ENCODE measurements around the gene LTF.
"Not testable (repeated sequence)": the region's sequence is repeated elsewhere in the genome, so short reads cannot be mapped to it uniquely, and the experiment has no call there.

The LTF gene

GRCh38 chr3:46464326-46465195, at the start of gene LTF:
Gene LTF (minus strand): TSS chr3:46464905. CDS start chr3:46464867, 38 bp downstream.
- DNase-seq (ENCODE audit: low read depth), result no peak

- no peak for DNase-seq (ENCODE audit: low read depth)
Measured at GRCh38 chr3:46512191-46512749, 47.6 kb upstream of the LTF start.

- DNase-seq (ENCODE audit: low read depth), result no peak
Measured at GRCh38 chr3:46509661-46510187, 45.0 kb upstream of the LTF start.

GRCh38 chr3:46508850-46509591, 44.3 kb upstream of the LTF start:
- DNase-seq (ENCODE audit: low read depth), result no peak

GRCh38 chr3:46506526-46506925, 41.8 kb upstream of the LTF start:
- no peak for DNase-seq (ENCODE audit: low read depth)

GRCh38 chr3:46505953-46506352, 41.2 kb upstream of the LTF start:
- DNase-seq (ENCODE audit: low read depth), result no peak

GRCh38 chr3:46504789-46505188, 40.1 kb upstream of the LTF start:
- no peak for DNase-seq (ENCODE audit: low read depth)

- DNase-seq (ENCODE audit: low read depth), result no peak
Measured at GRCh38 chr3:46503200-46503874, 38.6 kb upstream of the LTF start.

- DNase-seq (ENCODE audit: low read depth), result no peak
Measured at GRCh38 chr3:46501702-46502101, 37.0 kb upstream of the LTF start.

GRCh38 chr3:46500656-46501635, 36.2 kb upstream of the LTF start:
- no peak for DNase-seq (ENCODE audit: low read depth)

GRCh38 chr3:46498916-46499519, 34.3 kb upstream of the LTF start:
- no peak for DNase-seq (ENCODE audit: low read depth)

- DNase-seq (ENCODE audit: low read depth), result no peak
Measured at GRCh38 chr3:46497556-46498265, 33.0 kb upstream of the LTF start, which contains the start of gene RTP3. Gene RTP3 (plus strand): TSS chr3:46497976. CDS start chr3:46498063, 87 bp downstream.

GRCh38 chr3:46496746-46497555, 32.2 kb upstream of the LTF start:
- DNase-seq (ENCODE audit: low read depth), result peak; percentile 33

GRCh38 chr3:46495901-46496456, 31.3 kb upstream of the LTF start:
- DNase-seq (ENCODE audit: low read depth), result no peak

GRCh38 chr3:46494491-46494890, 29.8 kb upstream of the LTF start:
- DNase-seq (ENCODE audit: low read depth), result not testable (repeated sequence)

- DNase-seq (ENCODE audit: low read depth), result no peak
Measured at GRCh38 chr3:46492890-46493547, 28.3 kb upstream of the LTF start.

- DNase-seq (ENCODE audit: low read depth), result no peak
Measured at GRCh38 chr3:46491089-46492070, 26.7 kb upstream of the LTF start.
